ENCODE measurements around the gene TYW3. TPM values are rescaled to one million over a fixed set of nuclear protein-coding genes. Genes with fewer than 3 reads are reported as not detected.

Gene TYW3
- total and polyA plus RNA-seq, 11 donors, result 10.6 to 28.1 (median 19.1) TPM

DNA sequence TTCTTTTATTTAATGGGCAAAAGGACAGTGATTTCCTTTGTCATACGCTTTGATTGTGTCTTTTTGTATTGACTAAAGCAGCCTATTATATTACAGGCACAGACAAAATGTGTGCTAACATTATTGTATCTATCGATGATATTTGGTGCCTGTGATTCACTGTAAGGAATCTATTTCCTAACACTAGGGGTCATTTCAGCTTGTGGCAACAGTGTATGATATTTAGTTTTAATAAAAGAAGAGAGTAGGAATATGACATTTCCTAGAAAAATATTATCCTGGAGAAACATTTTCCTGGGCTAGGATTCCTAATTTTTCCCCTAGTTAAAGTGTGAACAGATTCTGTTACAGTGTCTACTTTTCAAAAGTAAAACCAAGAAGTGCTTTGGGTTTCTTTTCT lies 42.8 kb downstream of the TYW3 start:
- TF ChIP-seq POLR2A (IDR thresholded peaks at IDR 0.05), result no peak
- TF ChIP-seq, protein P1, sequence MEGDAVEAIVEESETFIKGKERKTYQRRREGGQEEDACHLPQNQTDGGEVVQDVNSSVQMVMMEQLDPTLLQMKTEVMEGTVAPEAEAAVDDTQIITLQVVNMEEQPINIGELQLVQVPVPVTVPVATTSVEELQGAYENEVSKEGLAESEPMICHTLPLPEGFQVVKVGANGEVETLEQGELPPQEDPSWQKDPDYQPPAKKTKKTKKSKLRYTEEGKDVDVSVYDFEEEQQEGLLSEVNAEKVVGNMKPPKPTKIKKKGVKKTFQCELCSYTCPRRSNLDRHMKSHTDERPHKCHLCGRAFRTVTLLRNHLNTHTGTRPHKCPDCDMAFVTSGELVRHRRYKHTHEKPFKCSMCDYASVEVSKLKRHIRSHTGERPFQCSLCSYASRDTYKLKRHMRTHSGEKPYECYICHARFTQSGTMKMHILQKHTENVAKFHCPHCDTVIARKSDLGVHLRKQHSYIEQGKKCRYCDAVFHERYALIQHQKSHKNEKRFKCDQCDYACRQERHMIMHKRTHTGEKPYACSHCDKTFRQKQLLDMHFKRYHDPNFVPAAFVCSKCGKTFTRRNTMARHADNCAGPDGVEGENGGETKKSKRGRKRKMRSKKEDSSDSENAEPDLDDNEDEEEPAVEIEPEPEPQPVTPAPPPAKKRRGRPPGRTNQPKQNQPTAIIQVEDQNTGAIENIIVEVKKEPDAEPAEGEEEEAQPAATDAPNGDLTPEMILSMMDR (IDR thresholded peaks at IDR 0.05), result no peak
- Histone ChIP-seq H3K4me3 (no peak overlapping the region), H3K4me1 (no peaks in the 10 kb centered on the region), H3K27ac (no peak overlapping the region), H3K27me3 (peaks cover 0 to 30% (median 3%) of the 10 kb centered on the region in 9 donors), H3K9me3 (no peaks in the 10 kb centered on the region), H3K36me3 (no peaks in the 10 kb centered on the region)
- ATAC-seq (no peak), DNase-seq (no peak)
- intact Hi-C loops (cut with DNase I), result no loop called here
- WGBS, 4 donors, result 81 to 87% (median 84%) methylated on average over 2 of the region's 2 CpGs

DNA sequence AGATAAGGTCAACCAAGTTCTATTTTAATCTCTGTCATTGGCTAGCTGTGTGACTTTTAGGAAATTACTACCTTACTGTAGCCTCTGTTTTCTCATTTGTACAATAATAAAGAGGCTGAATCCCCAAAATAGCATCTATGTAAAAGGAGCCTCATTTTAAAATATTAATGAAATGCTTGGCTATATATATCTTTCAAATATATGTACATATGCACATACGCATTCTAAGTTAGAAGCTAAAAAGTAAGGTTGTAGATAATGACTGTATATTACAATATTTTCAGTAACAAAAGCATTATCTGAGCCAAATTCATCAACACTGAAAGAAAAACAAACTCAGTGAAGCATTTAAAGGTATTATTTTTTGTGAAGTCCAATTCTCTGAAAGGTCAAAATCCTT lies 44.6 kb downstream of the TYW3 start:
- no peak for TF ChIP-seq POLR2A (IDR thresholded peaks at IDR 0.05)
- TF ChIP-seq, protein P1 (IDR thresholded peaks at IDR 0.05), result no peak
- ATAC-seq (no peak), DNase-seq (no peak)
- intact Hi-C loops (cut with DNase I), result no loop called here
- Histone ChIP-seq H3K27me3 (peaks cover 0 to 30% (median 3%) of the 10 kb centered on the region in 9 donors), H3K27ac (no peak overlapping the region), H3K4me1 (no peaks in the 10 kb centered on the region), H3K9me3 (no peaks in the 10 kb centered on the region), H3K4me3 (no peak overlapping the region), H3K36me3 (no peaks in the 10 kb centered on the region)
- 88 to 96% (median 92%) methylated on average over 1 of the region's 1 CpG for WGBS, 4 donors

DNA sequence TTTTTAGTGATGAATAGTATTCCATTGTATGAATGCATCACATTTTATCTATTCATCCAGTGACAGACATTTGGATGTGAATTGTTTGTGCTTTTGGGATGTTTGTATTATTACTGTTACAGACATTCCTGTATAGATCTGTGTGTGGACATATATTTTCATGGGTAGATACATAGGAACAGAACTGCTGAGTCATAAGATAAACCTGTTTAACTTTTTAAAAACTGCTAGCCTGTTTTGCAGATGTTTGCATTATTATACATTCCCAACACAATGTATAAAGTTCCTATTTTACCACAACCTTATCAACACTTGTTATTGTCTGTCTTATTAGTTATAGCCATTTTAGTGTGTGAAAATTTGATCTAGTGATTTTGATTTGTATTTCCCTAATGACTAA lies 46.8 kb downstream of the TYW3 start:
- Histone ChIP-seq H3K27ac (no peak overlapping the region), H3K4me1 (no peaks in the 10 kb centered on the region), H3K36me3 (no peaks in the 10 kb centered on the region), H3K27me3 (peaks cover 0 to 11% (median 0%) of the 10 kb centered on the region in 9 donors), H3K9me3 (no peaks in the 10 kb centered on the region), H3K4me3 (no peak overlapping the region)
- DNase-seq (no peak), ATAC-seq (no peak)
- TF ChIP-seq, protein P1 (IDR thresholded peaks at IDR 0.05), result no peak
- no peak for TF ChIP-seq POLR2A (IDR thresholded peaks at IDR 0.05)
- intact Hi-C loops (cut with DNase I), result no loop called here

DNA sequence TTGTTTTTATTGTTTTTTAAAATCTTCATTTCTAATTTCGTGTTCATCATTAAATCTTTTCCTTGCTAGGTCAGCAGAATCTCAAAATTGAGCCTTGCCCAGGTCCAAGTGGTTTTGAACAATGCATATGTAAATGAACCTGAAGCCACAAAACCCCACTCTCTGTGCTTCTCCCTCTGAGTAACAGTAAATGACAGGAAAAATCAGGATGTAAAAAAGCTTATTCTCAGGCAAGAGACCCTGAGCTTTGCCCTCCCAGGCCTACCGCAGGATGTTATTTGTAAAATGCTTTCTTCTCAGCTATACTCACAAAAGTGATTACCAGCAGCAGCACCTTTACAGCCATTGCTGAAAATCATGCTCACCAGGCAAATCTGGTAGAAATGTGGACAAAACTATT lies 47.6 kb downstream of the TYW3 start:
- Histone ChIP-seq H3K4me3 (no peak overlapping the region), H3K36me3 (no peaks in the 10 kb centered on the region), H3K27me3 (peaks cover 0 to 9% (median 0%) of the 10 kb centered on the region in 9 donors), H3K4me1 (no peaks in the 10 kb centered on the region), H3K9me3 (no peaks in the 10 kb centered on the region), H3K27ac (no peak overlapping the region)
- no peak for DNase-seq
- intact Hi-C loops (cut with DNase I), result no loop called here
- WGBS, 4 donors, result 46 to 57% (median 56%) methylated on average over 2 of the region's 2 CpGs
- no peak for ATAC-seq
- TF ChIP-seq, protein P1 (IDR thresholded peaks at IDR 0.05), result no peak
- no peak for TF ChIP-seq POLR2A (IDR thresholded peaks at IDR 0.05)

All from heart left ventricle (tissue), 16 donors.